Measurements from ENCODE around the gene WFS1. TPM values are rescaled to one million over a fixed set of nuclear protein-coding genes. Genes with fewer than 3 reads are reported as not detected.

The WFS1 gene
- total and polyA plus RNA-seq, 2 donors (not counting 3 experiments of a cell fraction or from before 2014, with no cell fraction given) = 48.2 to 70.0 TPM

DNA sequence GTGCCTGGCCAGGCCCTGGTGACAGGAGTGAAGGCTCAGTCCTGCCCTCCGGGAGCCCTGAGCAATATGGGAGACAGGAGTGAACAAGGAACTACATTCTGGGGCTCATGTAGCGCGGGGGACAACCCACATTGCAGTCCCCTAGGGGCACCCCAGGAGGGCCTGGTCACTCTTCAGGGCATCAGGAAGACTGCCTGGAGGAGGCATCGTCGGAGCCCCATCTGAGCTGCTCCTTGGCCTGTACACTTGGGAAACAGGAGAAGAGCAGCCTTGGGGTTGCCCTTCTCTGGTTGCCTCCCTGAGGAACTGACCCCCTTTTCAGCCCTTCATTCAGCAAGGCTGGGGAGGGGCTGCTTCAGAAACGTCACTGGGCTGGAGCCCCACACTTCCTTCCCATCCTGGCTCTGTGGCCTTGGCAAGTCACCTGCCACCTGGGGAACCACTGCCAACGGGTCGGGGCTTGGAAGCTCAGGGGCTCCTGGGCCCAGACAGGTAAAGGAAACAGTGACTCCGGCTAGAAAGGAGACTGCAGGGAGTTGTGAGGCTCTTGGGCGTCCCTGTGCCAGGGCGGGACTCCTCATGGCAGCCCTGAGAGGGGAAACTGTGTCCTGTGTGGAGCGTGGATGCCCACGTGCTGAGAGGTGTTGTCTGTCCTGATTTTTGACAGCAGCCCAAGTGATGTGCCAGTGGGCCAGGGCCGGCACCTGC, 10.1 kb downstream of the WFS1 start:
- no peaks in the 10 kb centered on the region for H3K9me1 ChIP-seq (replicated peaks; ENCODE audit: control insufficient read depth, extremely low read depth, insufficient read depth, low read length)
- dilution Hi-C loops (cut with MboI; ENCODE audit: extremely low pct_ligation_motif_present, low sequenced_read_pairs) (no loop called here), intact Hi-C loops (cut with micrococcal nuclease) (loop anchor here (1.0 to 10.0 kb wide), 2 partner anchors 30 to 1245 kb away; no protein-coding TSS in a partner anchor)
- FAIRE-seq = no peak
- H3K36me3 ChIP-seq (ENCODE audit: control insufficient read depth in 2 of 2, extremely low read depth in 1 of 2, insufficient read depth in 2 of 2, low read length in 2 of 2) = peaks cover 0 to 23% of the 10 kb centered on the region in 2 experiments
- no peaks in the 10 kb centered on the region for H3K9me3 ChIP-seq (replicated peaks; ENCODE audit: control insufficient read depth, insufficient read depth, low read length)
- CTCF ChIA-PET = interaction anchor here (1.0 to 3.0 kb wide), 7 partner anchors 15 to 51 kb away, joined by 3 to 19 read pairs (median 13); no protein-coding TSS in a partner anchor
- H3K4me2 ChIP-seq (ENCODE audit: insufficient read depth, low read length) = no peak overlapping the region
- no peaks in the 10 kb centered on the region for H3K79me2 ChIP-seq (ENCODE audit: control insufficient read depth, insufficient read depth, low read length)
- H3K27me3 ChIP-seq (ENCODE audit: control insufficient read depth in 2 of 2, insufficient read depth in 2 of 2, low read length in 2 of 2) = no peaks in the 10 kb centered on the region
- no TSS peak for BruUV-seq (replicated peaks)
- no peak for DNase-seq (ENCODE audit: low read depth, low spot score)
- no peak overlapping the region for H2AFZ ChIP-seq (ENCODE audit: low read depth, low read length)
- H3K27ac ChIP-seq (ENCODE audit: insufficient read depth, low read depth, low read length) = no peak overlapping the region
- H3K9ac ChIP-seq (replicated peaks; ENCODE audit: extremely low read depth, insufficient read depth, low read length) = no peak overlapping the region
- TF ChIP-seq POLR2AphosphoS5 (IDR thresholded peaks at IDR 0.05; ENCODE audit: insufficient read depth, low read depth, low read length) (no peak), POLR2A (IDR thresholded peaks at IDR 0.05; ENCODE audit: low read depth, low read length) (no peak), GATA2 (IDR thresholded peaks at IDR 0.05; ENCODE audit: insufficient read depth, insufficient read length, low read depth, low read length) (no peak), FOS (IDR thresholded peaks at IDR 0.05; ENCODE audit: borderline replicate concordance, insufficient read depth, low read length) (no peak), EZH2 (IDR thresholded peaks at IDR 0.05; ENCODE audit: borderline replicate concordance, low read depth, low read length, severe bottlenecking) (no peak), MYC (IDR thresholded peaks at IDR 0.05; ENCODE audit: low read depth, low read length) (no peak), JUN (IDR thresholded peaks at IDR 0.05; ENCODE audit: borderline replicate concordance, insufficient read depth, insufficient read length, low read depth) (no peak)
- TF ChIP-seq, protein P1, sequence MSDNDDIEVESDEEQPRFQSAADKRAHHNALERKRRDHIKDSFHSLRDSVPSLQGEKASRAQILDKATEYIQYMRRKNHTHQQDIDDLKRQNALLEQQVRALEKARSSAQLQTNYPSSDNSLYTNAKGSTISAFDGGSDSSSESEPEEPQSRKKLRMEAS (IDR thresholded peaks at IDR 0.05; ENCODE audit: insufficient read depth, insufficient read length) = no peak
- TF ChIP-seq, protein P2, sequence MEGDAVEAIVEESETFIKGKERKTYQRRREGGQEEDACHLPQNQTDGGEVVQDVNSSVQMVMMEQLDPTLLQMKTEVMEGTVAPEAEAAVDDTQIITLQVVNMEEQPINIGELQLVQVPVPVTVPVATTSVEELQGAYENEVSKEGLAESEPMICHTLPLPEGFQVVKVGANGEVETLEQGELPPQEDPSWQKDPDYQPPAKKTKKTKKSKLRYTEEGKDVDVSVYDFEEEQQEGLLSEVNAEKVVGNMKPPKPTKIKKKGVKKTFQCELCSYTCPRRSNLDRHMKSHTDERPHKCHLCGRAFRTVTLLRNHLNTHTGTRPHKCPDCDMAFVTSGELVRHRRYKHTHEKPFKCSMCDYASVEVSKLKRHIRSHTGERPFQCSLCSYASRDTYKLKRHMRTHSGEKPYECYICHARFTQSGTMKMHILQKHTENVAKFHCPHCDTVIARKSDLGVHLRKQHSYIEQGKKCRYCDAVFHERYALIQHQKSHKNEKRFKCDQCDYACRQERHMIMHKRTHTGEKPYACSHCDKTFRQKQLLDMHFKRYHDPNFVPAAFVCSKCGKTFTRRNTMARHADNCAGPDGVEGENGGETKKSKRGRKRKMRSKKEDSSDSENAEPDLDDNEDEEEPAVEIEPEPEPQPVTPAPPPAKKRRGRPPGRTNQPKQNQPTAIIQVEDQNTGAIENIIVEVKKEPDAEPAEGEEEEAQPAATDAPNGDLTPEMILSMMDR (IDR thresholded peaks at IDR 0.05; ENCODE audit: extremely low read depth in 1 of 2, insufficient read depth in 1 of 2, low read depth in 1 of 2, low read length in 2 of 2) = no peak
- H4K20me1 ChIP-seq (replicated peaks; ENCODE audit: control insufficient read depth, extremely low read depth, insufficient read depth, low read length) = no peaks in the 10 kb centered on the region
- POLR2A ChIA-PET = no interaction called here
- H3K4me1 ChIP-seq (ENCODE audit: control insufficient read depth, extremely low read depth, insufficient read depth, low read length) = peaks cover 22% of the 10 kb centered on the region
- H3K4me3 ChIP-seq (replicated peaks in 1 of 3; ENCODE audit: insufficient read depth in 1 of 3, low read depth in 1 of 3, low read length in 3 of 3) = no peak overlapping the region
